ENCODE results near the gene RAX. TPM values are rescaled to one million over a fixed set of nuclear protein-coding genes. Genes with fewer than 3 reads are reported as not detected.

RAX gene
- total and polyA plus RNA-seq, 2 experiments from 2014 or later: not detected

- 3 to 9% methylated on average over 5 of the region's 5 CpGs for WGBS, 2 experiments (ENCODE audit: low coverage in 1 of 2, low lambda C conversion rate in 2 of 2, missing lambda C conversion rate in 2 of 2)
- H3K4me3 ChIP-seq: no peak overlapping the region
- H3K36me3 ChIP-seq (ENCODE audit: low read depth): no peaks in the 10 kb centered on the region
- H3K9ac ChIP-seq: no peak overlapping the region
- H3K79me2 ChIP-seq (ENCODE audit: insufficient read depth): no peaks in the 10 kb centered on the region
- no peaks in the 10 kb centered on the region for H3K9me3 ChIP-seq (ENCODE audit: low read depth)
- no peak for TF ChIP-seq EZH2phosphoT487 (IDR thresholded peaks at IDR 0.05; ENCODE audit: insufficient read depth, low read depth)
- TF ChIP-seq EZH2 (IDR thresholded peaks at IDR 0.05; ENCODE audit: insufficient read depth, poor library complexity, severe bottlenecking): no peak
- peaks cover 3% of the 10 kb centered on the region; the same call in 1 of the 2 replicates for H3K4me1 ChIP-seq (ENCODE audit: insufficient read depth)
- H2AFZ ChIP-seq: no peak overlapping the region
- peaks cover 55% of the 10 kb centered on the region for H3K27me3 ChIP-seq (replicated peaks; ENCODE audit: insufficient read depth)
- H3F3A ChIP-seq (ENCODE audit: insufficient read depth): no peaks in the 10 kb centered on the region
- DNase-seq: peak; percentile 90
- H3K27ac ChIP-seq: no peak overlapping the region
- in situ Hi-C loops (cut with MboI): loop anchor here (25.0 kb wide), 1 partner anchor 563 kb away; no protein-coding TSS in a partner anchor
- no peak overlapping the region for H3K4me2 ChIP-seq (ENCODE audit: unreplicated experiment)
- no peaks in the 10 kb centered on the region for H3K9me2 ChIP-seq (ENCODE audit: insufficient read depth)
- no peaks in the 10 kb centered on the region for H4K20me1 ChIP-seq (ENCODE audit: insufficient read depth)
Observed at GRCh38 chr18:59249199-59249774, 24.0 kb downstream of the RAX start.

DNA sequence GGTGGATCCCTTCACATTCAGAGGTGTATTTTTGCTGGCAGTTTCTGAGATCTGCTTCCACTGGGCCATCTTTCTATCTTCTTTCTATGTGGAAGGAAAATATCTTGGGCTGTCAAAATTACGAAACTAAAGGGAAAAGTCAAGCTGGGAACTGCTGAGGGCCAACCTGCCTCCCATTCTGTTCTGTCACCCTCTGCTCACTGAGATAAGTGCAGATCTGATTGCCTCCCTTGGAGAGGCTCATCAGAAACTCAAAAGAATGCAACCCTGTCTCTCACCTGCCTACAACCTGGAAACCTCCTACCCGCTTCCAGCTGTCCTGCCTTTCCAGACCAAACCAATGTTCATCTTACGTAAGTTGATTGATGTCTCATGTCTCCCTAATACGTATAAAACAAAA lies 26.5 kb downstream of the RAX start:
- Histone ChIP-seq H3K4me2 (ENCODE audit: unreplicated experiment) (no peak overlapping the region), H3K27me3 (replicated peaks; ENCODE audit: insufficient read depth) (peaks cover 47% of the 10 kb centered on the region), H3K9me3 (ENCODE audit: low read depth) (no peaks in the 10 kb centered on the region), H3K9ac (no peak overlapping the region), H4K20me1 (ENCODE audit: insufficient read depth) (no peaks in the 10 kb centered on the region), H3K27ac (no peak overlapping the region), H3K4me3 (no peak overlapping the region), H3K79me2 (ENCODE audit: insufficient read depth) (no peaks in the 10 kb centered on the region), H3K9me2 (ENCODE audit: insufficient read depth) (no peaks in the 10 kb centered on the region), H3K36me3 (ENCODE audit: low read depth) (no peaks in the 10 kb centered on the region), H3K4me1 (ENCODE audit: insufficient read depth) (peaks cover 3% of the 10 kb centered on the region; the same call in 1 of the 2 replicates), H2AFZ (no peak overlapping the region), H3F3A (ENCODE audit: insufficient read depth) (no peaks in the 10 kb centered on the region)
- no peak for TF ChIP-seq EZH2phosphoT487 (IDR thresholded peaks at IDR 0.05; ENCODE audit: insufficient read depth, low read depth)
- TF ChIP-seq EZH2 (IDR thresholded peaks at IDR 0.05; ENCODE audit: insufficient read depth, poor library complexity, severe bottlenecking): no peak
- in situ Hi-C loops (cut with MboI): loop anchor here (25.0 kb wide), 1 partner anchor 566 kb away; no protein-coding TSS in a partner anchor
- DNase-seq: no peak
- 78 to 88% methylated on average over 4 of the region's 4 CpGs for WGBS, 2 experiments (ENCODE audit: low coverage in 1 of 2, low lambda C conversion rate in 2 of 2, missing lambda C conversion rate in 2 of 2)

DNA sequence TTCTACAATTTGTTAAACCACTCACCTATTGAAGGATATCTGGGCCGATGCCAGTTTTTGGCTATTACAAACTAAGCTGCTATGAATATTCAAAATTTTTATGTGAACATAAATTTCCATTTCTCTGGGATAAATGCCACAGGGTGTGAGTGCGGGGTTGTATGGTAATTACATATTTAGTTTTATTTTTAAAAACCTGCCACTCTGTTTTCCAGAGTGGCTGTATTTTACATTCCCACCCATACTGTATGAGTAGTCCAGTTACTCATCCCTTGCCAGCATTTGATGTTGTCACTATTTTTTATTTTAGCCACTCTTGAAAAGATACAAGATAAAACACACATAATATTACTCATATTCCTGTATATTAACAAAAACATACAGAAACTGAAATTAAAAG lies 30.3 kb downstream of the RAX start:
- Histone ChIP-seq H3K27ac (no peak overlapping the region), H3K4me2 (ENCODE audit: unreplicated experiment) (no peak overlapping the region), H3K4me3 (no peak overlapping the region), H3K9me2 (ENCODE audit: insufficient read depth) (no peaks in the 10 kb centered on the region), H3K9me3 (ENCODE audit: low read depth) (no peaks in the 10 kb centered on the region), H3K9ac (no peak overlapping the region), H3F3A (ENCODE audit: insufficient read depth) (peaks cover 11% of the 10 kb centered on the region; the same call in 1 of the 2 replicates), H3K36me3 (ENCODE audit: low read depth) (no peaks in the 10 kb centered on the region), H3K27me3 (replicated peaks; ENCODE audit: insufficient read depth) (peaks cover 34% of the 10 kb centered on the region), H3K4me1 (ENCODE audit: insufficient read depth) (peaks cover 4% of the 10 kb centered on the region; the same call in 1 of the 2 replicates), H2AFZ (no peak overlapping the region), H3K79me2 (ENCODE audit: insufficient read depth) (no peaks in the 10 kb centered on the region), H4K20me1 (ENCODE audit: insufficient read depth) (no peaks in the 10 kb centered on the region)
- TF ChIP-seq EZH2 (IDR thresholded peaks at IDR 0.05; ENCODE audit: insufficient read depth, poor library complexity, severe bottlenecking): no peak
- no peak for TF ChIP-seq EZH2phosphoT487 (IDR thresholded peaks at IDR 0.05; ENCODE audit: insufficient read depth, low read depth)
- in situ Hi-C loops (cut with MboI): loop anchor here (25.0 kb wide), 1 partner anchor 569 kb away; no protein-coding TSS in a partner anchor
- 77% methylated on average over 2 of the region's 2 CpGs for WGBS, 2 experiments (ENCODE audit: low coverage in 1 of 2, low lambda C conversion rate in 2 of 2, missing lambda C conversion rate in 2 of 2)
- DNase-seq: no peak

- Histone ChIP-seq H3K9me2 (ENCODE audit: insufficient read depth) (no peaks in the 10 kb centered on the region), H3K27ac (no peak overlapping the region), H4K20me1 (ENCODE audit: insufficient read depth) (no peaks in the 10 kb centered on the region), H2AFZ (no peak overlapping the region), H3K4me1 (ENCODE audit: insufficient read depth) (peaks cover 4% of the 10 kb centered on the region; the same call in 1 of the 2 replicates), H3K79me2 (ENCODE audit: insufficient read depth) (no peaks in the 10 kb centered on the region), H3K27me3 (replicated peaks; ENCODE audit: insufficient read depth) (peaks cover 3% of the 10 kb centered on the region), H3K9ac (no peak overlapping the region), H3K36me3 (ENCODE audit: low read depth) (no peaks in the 10 kb centered on the region), H3F3A (ENCODE audit: insufficient read depth) (peaks cover 12% of the 10 kb centered on the region; the same call in 1 of the 2 replicates), H3K4me3 (no peak overlapping the region), H3K4me2 (ENCODE audit: unreplicated experiment) (no peak overlapping the region), H3K9me3 (ENCODE audit: low read depth) (no peaks in the 10 kb centered on the region)
- in situ Hi-C loops (cut with MboI): loop anchor here (25.0 kb wide), 1 partner anchor 573 kb away; no protein-coding TSS in a partner anchor
- WGBS, 2 experiments (ENCODE audit: low coverage in 1 of 2, low lambda C conversion rate in 2 of 2, missing lambda C conversion rate in 2 of 2): 53 to 77% methylated on average over 4 of the region's 4 CpGs
- TF ChIP-seq EZH2 (IDR thresholded peaks at IDR 0.05; ENCODE audit: insufficient read depth, poor library complexity, severe bottlenecking) (no peak), EZH2phosphoT487 (IDR thresholded peaks at IDR 0.05; ENCODE audit: insufficient read depth, low read depth) (no peak)
- no peak for DNase-seq
Observed at GRCh38 chr18:59239642-59240041, 33.6 kb downstream of the RAX start.

Measured in GM23248 (cell line).